ENCODE measurements around the gene KPNA5.

GRCh38 chr6:116682334-116682712 lies 1.3 kb downstream of the KPNA5 start:
- TF ChIP-seq TAF1 (IDR thresholded peaks at IDR 0.05; ENCODE audit: low read depth, low read length), result no peak
- TF ChIP-seq POLR2A (IDR thresholded peaks at IDR 0.05; ENCODE audit: low read depth, low read length), result no peak
